ENCODE data around the gene GJC3.

DNA sequence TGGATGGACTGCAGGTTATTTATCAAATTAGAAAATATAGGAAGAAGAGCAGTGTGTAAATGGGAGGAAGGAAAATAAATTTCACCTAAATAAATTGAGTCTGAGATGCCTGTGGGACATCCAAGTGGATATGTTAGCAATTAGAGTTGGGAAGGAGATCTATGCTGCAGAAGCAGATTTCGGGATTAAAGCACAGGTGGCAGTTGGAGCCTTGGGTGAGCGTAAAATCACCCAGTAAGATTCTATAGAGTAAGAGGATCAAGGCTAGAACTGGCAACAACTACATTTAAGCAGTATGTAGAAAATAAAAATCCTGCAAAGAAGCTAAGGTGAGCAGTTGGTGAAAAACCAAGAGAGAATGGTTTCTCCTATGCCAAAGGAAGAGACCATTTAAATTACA, 18.4 kb downstream of the GJC3 start:
- TF ChIP-seq RCOR1 (IDR thresholded peaks at IDR 0.05; ENCODE audit: low read depth, low read length) (no peak), CTCF (IDR thresholded peaks at IDR 0.05) (no peak), SMC3 (IDR thresholded peaks at IDR 0.05) (no peak), RFX5 (IDR thresholded peaks at IDR 0.05) (no peak)
